ENCODE measurements around the gene HDGFL2.

GRCh38 chr19:4474514-4475022, 2.5 kb downstream of the HDGFL2 start:
- no peak for TF ChIP-seq FOXM1 (IDR thresholded peaks at IDR 0.05; ENCODE audit: borderline replicate concordance)
- no peak for TF ChIP-seq ZNF384 (IDR thresholded peaks at IDR 0.05)
- TF ChIP-seq SUZ12 (IDR thresholded peaks at IDR 0.05) = no peak
